PC-3 (cell line): ENCODE data around the gene AP1M2.

ENCODE experiments used
- EZH2 ChIP-seq: fragments of 300-600 bp; sonication (generic); IDR thresholded peaks from one replicate; pipeline ENCODE4 v1.6.1; 2017; ENCODE audit warnings: antibody characterized with exemption, mild to moderate bottlenecking, low read length; ENCODE audit not compliant: unreplicated experiment
- TF ChIP-seq, protein P1 (sequence below): fragments of 300-600 bp; sonication (generic); conservative IDR thresholded peaks from 2 replicates; pipeline ENCODE4 v1.5.1; 2017; ENCODE audit warnings: antibody characterized with exemption, low read depth, mild to moderate bottlenecking, low read length

GRCh38 chr19:10548746-10549276 is 38.3 kb downstream of the AP1M2 start:
- TF ChIP-seq EZH2, result no peak
- TF ChIP-seq, protein P1, sequence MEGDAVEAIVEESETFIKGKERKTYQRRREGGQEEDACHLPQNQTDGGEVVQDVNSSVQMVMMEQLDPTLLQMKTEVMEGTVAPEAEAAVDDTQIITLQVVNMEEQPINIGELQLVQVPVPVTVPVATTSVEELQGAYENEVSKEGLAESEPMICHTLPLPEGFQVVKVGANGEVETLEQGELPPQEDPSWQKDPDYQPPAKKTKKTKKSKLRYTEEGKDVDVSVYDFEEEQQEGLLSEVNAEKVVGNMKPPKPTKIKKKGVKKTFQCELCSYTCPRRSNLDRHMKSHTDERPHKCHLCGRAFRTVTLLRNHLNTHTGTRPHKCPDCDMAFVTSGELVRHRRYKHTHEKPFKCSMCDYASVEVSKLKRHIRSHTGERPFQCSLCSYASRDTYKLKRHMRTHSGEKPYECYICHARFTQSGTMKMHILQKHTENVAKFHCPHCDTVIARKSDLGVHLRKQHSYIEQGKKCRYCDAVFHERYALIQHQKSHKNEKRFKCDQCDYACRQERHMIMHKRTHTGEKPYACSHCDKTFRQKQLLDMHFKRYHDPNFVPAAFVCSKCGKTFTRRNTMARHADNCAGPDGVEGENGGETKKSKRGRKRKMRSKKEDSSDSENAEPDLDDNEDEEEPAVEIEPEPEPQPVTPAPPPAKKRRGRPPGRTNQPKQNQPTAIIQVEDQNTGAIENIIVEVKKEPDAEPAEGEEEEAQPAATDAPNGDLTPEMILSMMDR, result no peak
